ENCODE data around the gene SLC2A8. TPM values are rescaled to one million over a fixed set of nuclear protein-coding genes. Genes with fewer than 3 reads are reported as not detected.

SLC2A8 gene
- polyA plus RNA-seq, 1 donor (not counting 4 experiments of a cell fraction or from before 2014, with no cell fraction given): 7.1 TPM

DNA sequence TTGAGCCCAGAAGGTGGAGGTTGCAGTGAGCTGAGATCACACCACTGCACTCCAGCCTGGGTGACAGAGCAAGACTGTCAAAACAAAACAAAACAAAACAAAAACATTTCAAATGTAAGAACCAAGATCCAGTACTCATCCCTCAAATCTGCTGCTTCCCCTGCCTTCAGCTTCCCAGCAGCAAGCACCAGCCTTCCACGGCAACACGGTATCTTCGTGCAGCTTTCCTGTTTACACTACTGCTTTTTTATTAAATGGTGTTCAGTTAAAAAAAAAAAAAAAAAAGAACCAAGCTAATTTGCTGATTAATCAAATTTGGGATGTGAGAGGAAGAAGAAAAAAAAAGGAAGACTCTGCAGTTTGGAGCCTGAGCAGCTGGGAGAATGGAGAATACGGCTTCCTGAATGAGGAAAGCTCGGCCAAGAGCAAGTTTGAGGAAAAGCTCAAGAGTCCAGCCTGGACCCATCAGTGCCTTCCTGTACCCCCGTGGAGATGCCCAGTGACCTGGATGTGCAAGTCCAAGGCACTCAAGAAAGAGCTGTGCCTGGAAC, 28.0 kb upstream of the SLC2A8 start:
- no peak for FAIRE-seq
- H3K4me3 ChIP-seq (ENCODE audit: control insufficient read depth in 2 of 3, extremely low read depth in 1 of 3, insufficient read depth in 2 of 3, low read depth in 1 of 3, low read length in 3 of 3): no peak overlapping the region
- dilution Hi-C loops (cut with MboI; ENCODE audit: extremely low pct_ligation_motif_present, low sequenced_read_pairs): no loop called here

DNA sequence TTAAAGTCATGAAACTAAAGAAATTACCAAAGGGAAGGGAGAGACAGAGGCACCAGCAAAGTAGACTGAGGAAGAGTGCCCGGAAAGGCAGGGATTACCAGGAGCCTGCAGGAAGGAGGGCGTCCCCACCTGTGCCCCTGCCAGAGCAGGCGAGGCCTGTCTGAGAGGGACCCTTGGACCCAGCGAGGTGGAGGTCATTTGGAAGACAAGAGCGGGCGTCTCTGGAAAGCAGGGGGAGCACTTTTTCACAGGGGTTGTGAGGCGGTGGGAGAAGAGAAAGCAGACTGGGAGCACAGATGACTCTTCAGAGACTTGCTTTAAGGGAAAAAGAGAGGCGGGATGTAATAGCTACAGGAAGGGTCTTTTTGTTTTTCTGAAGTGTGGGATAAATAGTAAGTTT, 27.5 kb upstream of the SLC2A8 start:
- dilution Hi-C loops (cut with MboI; ENCODE audit: extremely low pct_ligation_motif_present, low sequenced_read_pairs): no loop called here
- H3K79me2 ChIP-seq (ENCODE audit: control insufficient read depth, insufficient read depth, low read length): no peaks in the 10 kb centered on the region
- FAIRE-seq (no peak), DNase-seq (ENCODE audit: low read depth, low spot score) (no peak)
- H3K4me2 ChIP-seq (ENCODE audit: control insufficient read depth, extremely low read depth, insufficient read depth, low read depth, low read length): no peak overlapping the region
- H3K4me3 ChIP-seq (ENCODE audit: control insufficient read depth in 2 of 3, extremely low read depth in 1 of 3, insufficient read depth in 2 of 3, low read depth in 1 of 3, low read length in 3 of 3): no peak overlapping the region
- H4K20me1 ChIP-seq (ENCODE audit: control insufficient read depth, extremely low read depth, insufficient read depth, low read length): no peaks in the 10 kb centered on the region
- no peak overlapping the region for H2AFZ ChIP-seq (ENCODE audit: control insufficient read depth, low read length)
- H3K9me1 ChIP-seq (ENCODE audit: control insufficient read depth, extremely low read depth, insufficient read depth, low read length): no peaks in the 10 kb centered on the region
- H3K27ac ChIP-seq (ENCODE audit: control insufficient read depth, insufficient read depth, low read length): no peak overlapping the region
- H3K36me3 ChIP-seq (ENCODE audit: control insufficient read depth in 2 of 2, extremely low read depth in 1 of 2, insufficient read depth in 2 of 2, low read length in 2 of 2): no peaks in the 10 kb centered on the region
- H3K9ac ChIP-seq (ENCODE audit: control insufficient read depth, extremely low read depth, insufficient read depth, low read length): no peak overlapping the region
- no peak for TF ChIP-seq EZH2 (IDR thresholded peaks at IDR 0.05; ENCODE audit: low read length)
- TF ChIP-seq, protein P1, sequence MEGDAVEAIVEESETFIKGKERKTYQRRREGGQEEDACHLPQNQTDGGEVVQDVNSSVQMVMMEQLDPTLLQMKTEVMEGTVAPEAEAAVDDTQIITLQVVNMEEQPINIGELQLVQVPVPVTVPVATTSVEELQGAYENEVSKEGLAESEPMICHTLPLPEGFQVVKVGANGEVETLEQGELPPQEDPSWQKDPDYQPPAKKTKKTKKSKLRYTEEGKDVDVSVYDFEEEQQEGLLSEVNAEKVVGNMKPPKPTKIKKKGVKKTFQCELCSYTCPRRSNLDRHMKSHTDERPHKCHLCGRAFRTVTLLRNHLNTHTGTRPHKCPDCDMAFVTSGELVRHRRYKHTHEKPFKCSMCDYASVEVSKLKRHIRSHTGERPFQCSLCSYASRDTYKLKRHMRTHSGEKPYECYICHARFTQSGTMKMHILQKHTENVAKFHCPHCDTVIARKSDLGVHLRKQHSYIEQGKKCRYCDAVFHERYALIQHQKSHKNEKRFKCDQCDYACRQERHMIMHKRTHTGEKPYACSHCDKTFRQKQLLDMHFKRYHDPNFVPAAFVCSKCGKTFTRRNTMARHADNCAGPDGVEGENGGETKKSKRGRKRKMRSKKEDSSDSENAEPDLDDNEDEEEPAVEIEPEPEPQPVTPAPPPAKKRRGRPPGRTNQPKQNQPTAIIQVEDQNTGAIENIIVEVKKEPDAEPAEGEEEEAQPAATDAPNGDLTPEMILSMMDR (optimal IDR thresholded peaks at IDR 0.05 in 1 of 3, IDR thresholded peaks at IDR 0.05 in 1 of 3, conservative IDR thresholded peaks at IDR 0.05 in 1 of 3; ENCODE audit: extremely low read depth in 1 of 3, insufficient read depth in 2 of 3, low read length in 3 of 3): no peak
- peaks cover 4% of the 10 kb centered on the region for H3K4me1 ChIP-seq (ENCODE audit: control insufficient read depth, extremely low read depth, insufficient read depth, low read length)
- no peaks in the 10 kb centered on the region for H3K27me3 ChIP-seq (ENCODE audit: control insufficient read depth, extremely low read depth, insufficient read depth, low read length)
- no peaks in the 10 kb centered on the region for H3K9me3 ChIP-seq (ENCODE audit: control insufficient read depth, low read depth, low read length)

More for the DNA sequence above, 28.0 kb upstream of the SLC2A8 start:
- Histone ChIP-seq H3K4me2 (ENCODE audit: control insufficient read depth, extremely low read depth, insufficient read depth, low read depth, low read length) (no peak overlapping the region), H3K4me1 (ENCODE audit: control insufficient read depth, extremely low read depth, insufficient read depth, low read length) (peaks cover 4% of the 10 kb centered on the region), H3K79me2 (ENCODE audit: control insufficient read depth, insufficient read depth, low read length) (no peaks in the 10 kb centered on the region), H3K9me3 (ENCODE audit: control insufficient read depth, low read depth, low read length) (no peaks in the 10 kb centered on the region), H2AFZ (ENCODE audit: control insufficient read depth, low read length) (no peak overlapping the region), H3K9me1 (ENCODE audit: control insufficient read depth, extremely low read depth, insufficient read depth, low read length) (no peaks in the 10 kb centered on the region), H3K27me3 (ENCODE audit: control insufficient read depth, extremely low read depth, insufficient read depth, low read length) (no peaks in the 10 kb centered on the region), H3K36me3 (ENCODE audit: control insufficient read depth in 2 of 2, extremely low read depth in 1 of 2, insufficient read depth in 2 of 2, low read length in 2 of 2) (no peaks in the 10 kb centered on the region), H3K27ac (ENCODE audit: control insufficient read depth, insufficient read depth, low read length) (no peak overlapping the region), H3K9ac (ENCODE audit: control insufficient read depth, extremely low read depth, insufficient read depth, low read length) (no peak overlapping the region), H4K20me1 (ENCODE audit: control insufficient read depth, extremely low read depth, insufficient read depth, low read length) (no peaks in the 10 kb centered on the region)
- no peak for DNase-seq (ENCODE audit: low read depth, low spot score)
- no peak for TF ChIP-seq EZH2 (IDR thresholded peaks at IDR 0.05; ENCODE audit: low read length)
- TF ChIP-seq, protein P1 (optimal IDR thresholded peaks at IDR 0.05 in 1 of 3, IDR thresholded peaks at IDR 0.05 in 1 of 3, conservative IDR thresholded peaks at IDR 0.05 in 1 of 3; ENCODE audit: extremely low read depth in 1 of 3, insufficient read depth in 2 of 3, low read length in 3 of 3): no peak
